Measurements from ENCODE around the gene ETNK2.

Gene ETNK2

DNA sequence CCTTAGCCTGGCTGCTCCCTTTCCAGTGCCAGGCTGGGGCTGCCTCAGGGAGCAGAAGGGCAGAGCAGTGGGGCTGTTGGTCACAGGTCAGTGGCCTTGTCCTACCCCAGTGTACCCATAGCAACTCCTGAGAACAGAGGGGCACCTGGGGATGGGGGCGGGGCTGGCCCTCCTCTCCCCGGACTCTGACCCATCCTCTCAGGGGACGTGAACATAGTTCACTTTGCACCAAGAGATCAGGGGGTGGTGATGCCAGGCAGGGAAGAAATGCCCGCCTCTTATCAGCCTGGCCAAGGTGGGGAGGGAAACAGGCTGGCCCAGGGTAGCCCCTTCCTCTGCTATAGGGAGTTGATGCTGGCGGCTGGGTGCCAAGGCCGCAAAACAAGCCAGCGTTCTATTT, 4.9 kb downstream of the ETNK2 start:
- DNase-seq: no peak

DNA sequence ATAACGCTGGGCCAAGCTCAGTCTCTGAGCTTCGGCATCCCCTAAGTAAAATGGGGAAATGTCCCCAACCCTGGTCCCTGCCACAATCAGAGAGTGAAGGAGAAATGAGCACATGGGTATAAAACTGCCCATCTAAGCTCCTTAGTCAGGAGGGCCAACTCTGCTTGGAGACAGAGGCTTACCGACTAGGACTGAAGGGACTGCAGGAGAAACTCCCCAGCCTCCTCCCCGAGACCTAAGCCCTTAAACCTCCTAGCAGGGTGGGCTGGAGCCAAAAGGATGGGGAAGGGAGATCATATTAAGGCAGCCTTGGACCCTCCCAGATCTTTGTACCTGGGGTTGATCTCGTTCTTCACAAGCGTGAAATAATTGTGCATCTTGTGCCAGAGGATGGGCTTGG, 5.5 kb downstream of the ETNK2 start:
- DNase-seq: no peak

DNA sequence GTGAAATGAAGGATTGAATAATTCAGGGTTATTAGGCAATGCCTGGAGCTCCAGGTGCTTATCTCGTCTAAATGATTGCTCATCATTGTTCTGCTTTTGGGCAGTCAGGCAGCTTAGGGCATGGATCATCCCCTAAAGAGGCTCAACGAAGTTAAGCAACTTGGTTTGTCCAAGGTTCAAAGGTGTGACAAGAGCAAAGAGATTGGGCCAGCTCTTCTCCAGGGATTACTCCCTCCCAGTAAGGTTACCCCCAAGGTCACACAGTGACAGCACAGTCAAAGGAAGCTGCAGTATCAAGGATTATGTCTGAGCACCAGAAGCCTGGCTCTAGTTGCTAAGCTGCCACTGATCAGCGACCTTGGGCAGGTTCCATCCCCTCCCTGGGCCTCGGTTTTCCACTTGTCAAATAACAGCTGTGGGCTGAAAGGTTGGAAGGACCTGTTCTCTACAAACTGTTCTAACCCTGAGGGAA, 6.8 kb downstream of the ETNK2 start:
- no peak for DNase-seq

DNA sequence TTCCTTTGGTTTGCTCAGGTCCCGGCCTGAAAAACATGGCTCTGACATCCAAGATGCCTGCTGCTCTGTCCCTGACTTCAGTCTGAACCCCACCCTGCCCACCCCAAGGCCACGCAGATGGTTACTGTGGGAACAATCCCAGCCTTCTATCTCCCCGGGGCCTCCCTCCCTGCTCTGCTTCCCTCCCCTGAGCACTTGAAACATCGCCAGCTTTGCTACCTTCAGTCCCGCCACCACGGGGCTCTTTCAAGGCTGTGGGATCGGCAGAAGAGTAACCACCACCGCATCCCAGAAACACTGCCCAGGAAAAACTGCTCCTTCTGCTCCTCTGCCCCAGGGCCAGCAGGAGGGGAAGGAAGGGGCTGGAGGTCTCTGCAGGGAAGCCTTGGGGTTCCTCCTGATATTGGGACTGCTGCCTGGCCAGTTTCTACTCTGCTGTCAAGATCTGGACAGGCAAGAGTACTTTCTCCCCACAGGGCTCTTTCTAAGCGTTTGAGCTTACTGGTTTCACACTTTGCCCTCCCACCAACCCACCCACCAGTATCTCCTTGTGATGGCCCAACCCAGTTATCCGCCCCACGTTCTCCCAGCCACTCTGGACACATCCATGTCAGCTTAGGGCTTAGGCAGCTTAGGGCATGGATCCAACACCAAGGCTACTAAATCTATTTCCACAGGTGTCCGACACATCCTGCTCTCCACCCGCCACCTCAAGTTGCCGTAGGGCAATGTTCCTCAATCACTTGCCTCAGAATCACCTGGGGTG, 8.4 kb downstream of the ETNK2 start:
- DNase-seq: no peak

DNA sequence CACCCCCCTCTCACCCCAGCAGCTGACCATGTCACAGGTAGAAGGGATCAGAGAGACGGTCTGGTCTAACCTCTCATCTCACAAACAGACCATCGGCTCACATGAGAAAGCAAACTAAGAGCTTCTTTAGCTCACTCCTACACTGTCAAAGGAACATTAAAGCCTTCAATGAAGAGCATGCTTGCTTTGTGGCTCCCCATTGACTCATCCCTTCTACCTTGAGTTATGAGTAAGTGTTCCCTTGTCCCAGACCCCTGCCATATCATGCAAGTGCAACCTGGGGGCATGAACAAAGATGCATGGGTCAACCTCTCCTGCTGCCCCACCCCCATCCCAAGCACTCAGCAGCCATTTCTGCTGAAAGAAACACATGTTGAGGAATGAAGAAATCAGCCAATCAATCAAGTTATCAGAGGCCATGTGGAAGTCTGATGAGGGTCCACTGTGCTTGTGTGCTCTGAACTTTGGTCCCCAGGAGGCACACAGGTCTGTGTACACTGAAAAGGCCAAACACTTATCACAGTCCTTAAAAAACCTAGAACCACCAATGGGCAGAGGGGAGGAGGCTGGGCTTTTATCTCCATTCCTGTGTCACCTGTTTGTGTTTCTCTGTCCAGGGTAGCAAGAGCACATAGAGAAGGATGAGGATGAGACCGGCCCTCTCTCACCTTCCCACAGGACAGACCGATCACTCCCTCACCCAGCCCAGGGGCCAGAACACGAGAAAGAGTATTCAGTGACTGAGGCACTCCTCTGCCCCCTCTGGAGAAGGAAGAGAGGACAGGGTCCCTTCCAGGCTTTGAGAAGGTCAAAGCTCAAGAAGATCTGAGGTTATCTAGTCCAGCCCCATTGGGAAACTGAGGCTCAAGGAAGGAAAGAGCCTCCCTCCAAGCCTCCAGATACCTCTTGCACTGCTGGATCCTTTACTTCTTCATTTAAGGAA, 9.5 kb downstream of the ETNK2 start:
- no peak for DNase-seq

DNA sequence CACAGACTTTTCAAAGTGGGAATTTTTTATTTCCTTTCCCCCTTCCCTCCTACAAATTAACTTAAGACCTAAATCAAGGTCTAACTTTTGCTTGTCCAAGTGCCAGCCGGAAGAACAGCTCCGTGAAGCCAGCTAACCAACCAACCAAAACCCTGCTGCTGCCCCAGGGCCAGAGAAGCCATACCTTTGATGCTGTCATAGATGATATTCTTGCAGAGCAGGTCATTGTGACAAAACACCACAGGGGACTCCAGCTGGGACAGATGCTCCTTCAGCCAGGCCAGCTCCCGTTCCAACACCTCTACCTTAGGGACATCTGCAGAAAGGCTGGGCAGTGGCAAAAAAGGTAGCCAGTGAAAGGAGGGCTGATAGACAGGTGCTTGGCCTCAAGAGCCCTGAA, 10.7 kb downstream of the ETNK2 start:
- DNase-seq: no peak

DNA sequence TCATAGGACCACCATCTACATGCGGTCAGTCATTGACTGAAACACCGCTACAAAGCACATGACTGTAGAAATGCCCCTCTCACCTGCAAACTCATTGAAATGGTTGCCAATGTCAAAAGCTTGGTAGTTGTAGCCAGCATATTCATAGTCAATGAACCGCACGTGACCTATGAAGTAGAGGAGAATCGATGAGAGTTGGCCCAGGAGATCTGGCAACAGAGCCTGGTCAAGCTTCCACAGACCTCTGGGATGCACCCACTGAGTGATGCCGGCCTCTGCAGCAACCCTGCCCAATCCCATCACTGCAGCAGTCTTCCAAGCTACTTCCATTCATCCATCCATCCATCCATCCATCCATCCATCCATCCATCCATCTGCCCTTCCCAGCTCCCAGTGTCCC, 11.9 kb downstream of the ETNK2 start:
- DNase-seq: no peak

DNA sequence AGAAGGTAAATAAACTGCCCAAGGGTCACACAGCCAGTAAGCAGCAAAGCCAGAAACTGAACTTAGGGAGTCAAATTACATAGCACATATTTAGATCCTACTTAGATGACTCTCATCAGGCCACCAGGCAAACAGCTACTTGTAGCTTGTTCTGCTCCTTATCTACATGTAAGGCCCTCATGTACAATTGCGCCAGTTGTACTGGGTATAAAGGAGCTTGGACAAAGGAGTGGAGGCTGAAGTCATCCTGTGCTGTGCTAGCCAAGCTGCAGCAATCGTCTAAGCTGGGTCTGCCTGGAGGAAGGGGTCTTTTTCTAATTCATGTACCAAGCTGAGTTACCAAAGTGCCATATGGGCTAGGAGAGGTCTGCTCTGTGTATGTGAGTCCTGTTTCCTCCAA, 12.8 kb downstream of the ETNK2 start:
- no peak for DNase-seq

DNA sequence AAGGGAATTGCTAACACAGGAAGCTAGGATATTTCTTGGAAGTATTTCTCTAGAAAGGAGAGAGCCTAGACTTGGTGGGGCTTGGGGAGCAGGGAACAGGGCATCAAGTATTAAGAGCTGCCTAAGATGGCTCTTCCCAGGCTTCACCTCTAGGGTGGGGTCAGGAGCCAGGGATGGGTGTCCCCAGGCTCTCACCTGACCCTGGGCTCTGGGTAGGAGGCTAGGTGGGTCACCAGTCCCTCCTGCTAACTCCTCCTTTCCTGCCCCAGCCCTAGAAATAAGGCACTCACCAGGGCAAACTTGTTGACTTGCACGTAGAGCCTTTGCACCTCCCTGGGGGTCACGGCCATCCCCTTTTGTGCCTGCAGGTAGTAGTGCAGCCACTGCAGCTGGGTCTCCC, 15.0 kb downstream of the ETNK2 start:
- DNase-seq: no peak

DNA sequence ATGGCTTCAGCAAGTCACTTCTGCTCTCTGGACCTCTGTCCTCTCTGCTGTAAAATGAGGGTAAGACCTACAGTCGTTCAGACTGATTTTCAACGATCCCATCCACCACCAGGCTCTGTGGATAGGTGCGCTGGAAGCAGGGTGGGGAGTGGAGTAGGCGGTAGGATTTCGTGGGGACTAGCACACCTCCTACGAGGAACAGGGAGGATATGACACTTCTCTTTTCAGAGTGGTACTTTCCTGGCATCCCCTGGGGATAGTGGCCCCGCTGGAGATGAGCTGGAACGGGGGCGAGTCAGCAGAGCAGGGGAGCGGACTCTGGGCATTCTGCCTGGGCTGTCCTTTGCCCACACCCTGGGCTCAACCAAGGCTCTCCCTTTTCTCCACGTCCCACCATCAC, 17.7 kb downstream of the ETNK2 start:
- no peak for DNase-seq

DNA sequence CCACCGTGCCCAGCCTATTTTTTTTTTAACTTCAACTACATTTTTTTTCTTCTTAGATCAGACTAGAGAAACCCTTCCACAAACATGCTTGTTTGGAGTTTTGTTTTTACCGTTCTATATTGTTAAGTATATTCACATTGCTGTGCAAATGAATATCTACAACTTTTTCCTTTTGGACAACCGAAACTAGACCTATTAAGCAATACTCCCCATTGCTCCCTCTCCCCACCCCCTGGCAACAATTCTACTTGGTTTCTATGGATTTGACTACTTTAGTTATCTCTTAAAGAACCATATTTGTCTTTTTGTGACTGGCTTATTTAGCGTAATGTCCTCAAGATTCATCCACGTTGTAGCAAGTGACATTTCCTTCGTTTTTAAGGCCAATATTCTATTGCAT, 19.1 kb downstream of the ETNK2 start:
- no peak for DNase-seq

DNA sequence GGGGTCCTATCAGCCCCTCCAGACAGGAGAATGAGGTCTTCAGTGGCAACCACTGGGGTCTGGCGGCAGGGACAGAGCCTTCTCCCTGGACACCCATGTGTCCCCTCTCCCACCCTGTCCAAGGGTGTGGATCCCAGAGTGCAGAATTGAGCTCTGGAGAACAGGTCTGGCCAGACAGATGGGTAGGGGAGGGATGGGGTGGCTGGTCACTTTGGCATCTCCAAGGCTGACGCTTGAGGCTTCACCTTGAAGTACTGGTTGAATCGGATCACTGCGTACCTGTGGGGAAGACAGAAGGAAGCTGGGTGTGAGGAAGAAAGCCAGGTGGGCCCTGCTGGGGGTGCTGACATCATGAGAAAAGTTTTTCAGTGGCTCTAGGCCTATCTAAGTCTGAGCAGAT, 19.9 kb downstream of the ETNK2 start:
- DNase-seq: no peak

DNA sequence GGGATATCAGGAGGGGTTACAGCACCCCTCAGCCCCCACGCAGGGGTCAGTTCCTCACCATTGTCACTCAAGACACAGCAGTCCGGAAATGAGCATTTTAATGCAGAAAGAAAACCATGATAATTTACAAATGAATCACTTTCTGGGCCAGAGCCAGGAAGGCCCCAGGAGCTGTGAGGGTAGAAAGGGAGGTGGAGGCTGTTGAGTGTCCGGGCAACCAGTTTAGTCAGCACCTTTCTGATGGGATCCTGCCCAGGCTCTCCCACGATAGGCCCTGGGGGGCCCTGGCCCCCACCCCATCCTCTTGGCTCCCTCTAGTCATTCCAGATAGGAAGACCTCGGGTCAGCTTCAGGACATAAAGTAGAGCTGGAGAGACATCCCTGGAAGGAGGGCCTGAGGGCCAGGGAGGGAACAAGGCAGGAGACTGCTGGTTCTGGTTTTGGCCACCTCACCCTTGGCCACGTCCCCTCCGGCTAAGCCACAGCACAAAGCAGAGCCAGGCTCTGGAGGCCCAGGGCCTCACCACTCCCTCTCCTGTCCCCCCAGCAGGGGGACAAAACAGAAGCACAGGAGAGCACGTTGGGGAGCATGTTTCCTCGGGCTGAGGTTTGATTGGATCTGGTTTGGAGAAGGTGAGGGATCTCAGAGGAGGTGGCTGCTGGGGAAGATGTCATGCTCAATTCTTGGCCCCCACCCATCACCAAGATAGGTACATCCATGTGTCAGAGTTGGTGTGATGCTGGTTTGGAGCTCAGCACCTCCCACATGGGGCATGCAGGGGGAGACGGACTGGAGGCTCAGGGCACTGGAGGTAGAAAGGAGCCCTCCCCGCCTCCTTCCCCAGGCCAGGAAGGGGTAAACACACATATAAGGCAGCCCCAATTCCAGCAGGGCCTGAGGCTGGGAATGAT, 20.6 kb downstream of the ETNK2 start:
- DNase-seq: no peak

DNA sequence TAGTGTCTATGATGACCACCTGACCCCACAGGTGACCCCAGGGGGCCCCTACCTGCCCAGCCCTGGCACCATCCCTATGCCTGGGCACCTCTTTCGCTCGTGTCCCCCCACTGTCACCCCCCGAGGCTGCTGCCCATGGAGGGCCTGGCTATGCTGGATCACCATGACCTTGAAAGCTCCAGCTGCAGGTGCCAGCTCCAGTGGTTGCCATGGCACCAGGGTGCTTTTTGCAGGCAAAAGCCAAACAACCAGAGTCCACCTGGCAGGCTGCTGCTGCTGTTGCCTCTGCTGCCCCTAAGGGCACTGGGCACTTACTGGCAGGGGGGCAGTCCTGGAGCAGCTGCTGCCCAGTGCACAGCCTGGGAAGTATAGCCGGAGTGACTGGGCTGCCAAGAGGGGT, 21.7 kb downstream of the ETNK2 start:
- no peak for DNase-seq

DNA sequence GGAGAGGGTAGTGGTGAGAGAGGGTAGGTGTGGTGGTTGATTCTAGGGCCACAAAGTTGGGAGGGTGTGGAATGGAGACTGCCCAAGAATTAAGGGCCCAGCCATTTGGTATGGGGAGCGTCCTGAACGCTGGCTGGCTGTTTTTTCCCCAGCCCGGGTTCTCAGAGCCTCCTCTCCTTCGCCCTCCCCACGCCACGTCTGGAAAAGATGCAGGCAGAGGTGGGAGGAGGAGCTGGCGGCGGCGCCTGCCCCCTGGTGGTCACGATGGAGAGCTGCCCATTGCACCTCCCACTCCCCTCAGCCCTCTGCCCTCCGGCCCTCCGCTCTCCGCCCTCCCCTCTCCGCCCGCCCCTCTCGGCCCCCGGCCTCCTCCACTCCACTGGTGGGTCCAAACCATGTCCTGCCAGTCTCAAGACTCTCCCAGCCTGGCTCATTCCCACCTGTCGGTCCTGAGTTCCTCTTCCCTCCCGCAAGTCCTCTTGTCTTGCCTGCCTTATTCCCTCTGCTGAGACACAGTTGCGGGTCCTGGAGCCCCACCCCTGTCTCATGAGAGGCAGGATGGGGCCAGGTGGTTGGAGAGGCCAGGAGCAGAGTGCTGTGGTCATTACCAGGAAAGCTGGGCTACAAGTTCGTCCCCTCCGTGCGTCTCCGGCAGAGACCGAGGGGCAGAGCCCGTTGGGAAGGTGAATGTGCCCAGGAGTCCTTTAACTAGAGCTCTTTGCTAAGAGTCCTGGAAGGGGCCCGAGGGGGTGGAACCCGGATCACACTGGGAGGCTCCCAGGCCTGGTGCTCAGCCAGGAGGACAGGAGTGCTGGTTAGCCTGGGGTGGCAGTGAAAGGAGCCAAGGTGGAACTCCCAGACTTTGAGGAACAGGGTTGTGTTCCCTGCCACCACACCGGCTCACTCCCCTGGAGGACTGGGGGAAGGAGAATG, 22.6 kb downstream of the ETNK2 start:
- DNase-seq: peak; percentile 64

DNA sequence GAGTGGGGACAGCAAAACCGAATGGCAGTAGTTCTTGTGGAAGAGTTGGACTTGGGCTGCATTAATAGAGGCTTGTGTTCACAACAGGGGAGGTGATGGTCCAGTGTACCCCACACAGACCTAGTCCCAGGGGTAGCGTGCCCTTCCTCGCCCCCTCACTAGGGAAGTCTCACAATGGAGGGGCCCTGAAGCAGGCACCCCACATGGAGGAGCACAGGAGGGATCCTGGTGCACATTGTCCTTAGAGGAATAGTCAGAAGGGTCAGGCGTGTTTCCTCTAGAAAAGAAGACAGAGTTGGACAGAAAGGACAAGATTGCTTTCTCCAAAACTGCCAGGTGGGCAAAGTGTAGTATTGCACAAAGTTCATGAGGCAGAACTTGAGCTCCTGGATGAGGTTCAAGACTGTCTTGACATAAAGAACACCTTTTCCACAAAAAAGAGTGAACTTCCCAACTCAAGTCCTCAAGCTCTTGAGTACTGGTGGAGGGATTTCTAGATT, 23.3 kb downstream of the ETNK2 start:
- DNase-seq: no peak

DNA sequence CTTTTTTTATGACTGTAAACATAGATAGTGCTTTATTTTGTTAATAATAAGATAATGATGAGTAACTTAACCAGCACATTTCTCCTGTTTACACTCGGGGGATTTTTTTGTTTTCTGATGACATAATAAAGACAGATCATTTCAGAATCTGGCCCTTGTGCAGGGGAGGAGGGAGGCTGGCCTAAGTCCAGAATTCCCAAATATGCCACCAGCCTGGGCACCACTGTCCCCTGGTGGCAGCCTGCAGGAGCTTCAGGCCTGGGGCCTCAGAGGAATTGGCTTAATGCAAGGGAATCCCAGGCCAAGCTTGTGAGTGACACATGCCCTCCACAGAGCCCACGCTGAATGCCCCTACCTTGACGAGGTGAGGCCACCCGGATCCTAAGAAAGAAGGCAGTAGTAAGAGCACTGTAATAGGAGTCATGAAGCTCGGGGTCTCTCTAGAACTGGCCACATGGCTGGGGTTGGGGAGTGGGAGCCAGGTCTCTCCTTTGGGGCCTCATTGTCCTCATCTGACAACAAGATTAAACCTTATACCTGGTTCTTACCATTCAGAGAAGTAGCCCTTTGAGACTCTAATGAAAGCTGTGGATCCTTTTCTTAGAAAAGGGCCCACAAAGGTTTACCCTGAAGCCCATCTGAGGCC, 24.1 kb downstream of the ETNK2 start:
- DNase-seq: peak; percentile 17

DNA sequence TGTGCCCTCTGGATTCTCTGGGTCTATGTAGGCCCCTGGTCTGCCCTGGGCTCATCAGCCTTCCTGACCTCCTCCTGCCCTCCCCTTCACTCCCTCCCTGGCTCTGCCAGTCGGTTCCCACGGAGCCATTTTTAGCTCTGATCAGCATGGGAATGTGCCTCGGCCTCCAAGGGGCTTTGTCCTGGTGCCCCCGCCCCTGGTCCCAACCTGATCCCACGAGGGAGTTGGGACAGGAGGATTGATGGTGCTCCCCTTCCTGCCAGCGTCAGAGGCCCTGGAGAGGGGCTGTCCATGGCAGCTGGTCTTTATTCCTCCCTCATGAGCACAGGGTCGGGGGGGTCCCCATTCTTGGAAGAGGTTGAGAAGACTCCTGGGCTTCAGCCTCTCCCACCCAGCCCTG, 24.9 kb downstream of the ETNK2 start:
- no peak for DNase-seq

DNA sequence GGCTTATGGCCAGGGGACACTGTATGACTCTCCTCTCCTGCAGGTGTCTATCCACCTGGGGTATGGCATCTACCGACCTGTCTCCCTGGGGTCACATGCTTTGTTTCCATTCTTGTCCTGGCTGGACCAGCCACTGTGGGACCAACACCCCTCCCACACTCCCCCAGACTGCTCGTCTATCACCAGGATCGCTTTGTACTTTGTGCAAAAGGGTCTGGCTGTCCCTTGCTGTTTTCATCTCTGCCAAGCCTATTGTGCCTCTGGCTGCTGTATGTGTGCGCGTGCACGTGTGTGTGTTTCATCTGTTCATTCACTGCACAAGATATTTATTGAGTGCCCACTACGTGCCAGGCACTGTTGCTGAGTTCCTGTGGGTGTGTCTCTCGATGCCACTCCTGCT, 25.5 kb downstream of the ETNK2 start:
- no peak for DNase-seq

DNA sequence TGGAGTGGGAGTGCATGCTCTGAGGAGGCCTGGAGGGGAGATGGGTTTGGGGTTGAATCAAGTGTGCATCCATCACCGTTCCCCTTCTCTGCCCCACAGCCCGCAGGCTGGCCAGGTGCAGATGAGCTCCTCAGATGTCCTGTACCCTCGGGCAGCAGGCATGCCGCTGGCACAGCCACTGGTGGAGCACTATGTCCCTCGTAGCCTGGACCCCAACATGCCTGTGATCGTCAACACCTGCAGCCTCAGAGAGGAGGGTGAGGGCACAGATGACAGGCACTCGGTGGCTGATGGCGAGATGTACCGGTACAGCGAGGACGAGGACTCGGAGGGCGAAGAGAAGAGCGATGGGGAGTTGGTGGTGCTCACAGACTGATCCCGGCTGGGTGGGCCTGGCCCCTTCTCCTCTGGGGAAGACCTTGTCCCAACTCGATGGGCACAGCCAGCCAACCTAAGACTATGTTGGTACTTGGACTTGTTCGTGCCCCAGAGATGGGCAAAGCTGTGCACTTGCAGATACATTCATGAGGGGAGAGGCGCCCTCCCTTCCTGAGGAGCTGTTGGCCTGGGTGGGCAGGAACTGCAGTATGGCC, 26.0 kb downstream of the ETNK2 start:
- DNase-seq: no peak

DNA sequence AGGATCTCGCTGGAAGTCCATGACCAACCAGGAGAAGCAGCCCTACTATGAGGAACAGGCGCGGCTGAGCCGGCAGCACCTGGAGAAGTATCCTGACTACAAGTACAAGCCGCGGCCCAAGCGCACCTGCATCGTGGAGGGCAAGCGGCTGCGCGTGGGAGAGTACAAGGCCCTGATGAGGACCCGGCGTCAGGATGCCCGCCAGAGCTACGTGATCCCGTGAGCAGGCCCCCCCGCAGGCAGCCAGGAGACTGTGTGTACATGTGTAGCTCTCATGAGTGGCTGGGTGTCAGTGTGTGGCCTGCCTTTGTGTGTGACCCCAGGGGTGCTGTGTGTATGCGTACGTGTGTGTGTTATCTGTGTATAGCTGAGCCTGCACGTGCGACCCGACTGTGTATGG, 27.2 kb downstream of the ETNK2 start:
- DNase-seq: no peak

Data from stimulated activated CD4-positive, alpha-beta T cell treated with anti-CD3 and anti-CD28 coated beads, Interleukin-1b, Interleukin-23, amount 100 ng/mL, for 48 hours (primary cell).